H1 (cell line): ENCODE data around the gene AKAP12. TPM values are rescaled to one million over a fixed set of nuclear protein-coding genes. Genes with fewer than 3 reads are reported as not detected.

Source experiments
- CTCF ChIA-PET: fragments of 300-600 bp; sonication (Branson Sonifier 250); formaldehyde crosslinking; loops from one replicate; lab custom pipeline; 2021; ENCODE audit not compliant: partially characterized antibody; lab: Charles Lee
- POLR2A ChIA-PET: fragments of 300-600 bp; sonication (Branson Sonifier 250); formaldehyde crosslinking; loops from one replicate; lab custom pipeline; 2021; ENCODE audit warnings: inconsistent platforms; ENCODE audit not compliant: partially characterized antibody; lab: Charles Lee
- DNase-seq, 2 experiments: peaks; one replicate each; pipeline versions ENCODE4 v3.0.0 to v3.0.0-alpha.2; 2010 to 2022; ENCODE audit warnings: low spot score in 2 of 2, low read depth in 1 of 2, mixed read lengths in 1 of 2
- FAIRE-seq: peaks from 2 replicates; lab custom pipeline; 2011; peaks lifted over from hg19 to GRCh38; lab: Jason Lieb, UNC
- H2AFZ ChIP-seq: 2 replicates; pipeline ENCODE4 v1.8.1; 2012; ENCODE audit warnings: low read length, inconsistent platforms
- H2AK5ac ChIP-seq: 2 replicates; pipeline ENCODE4 v1.6.1; 2013; ENCODE audit warnings: low read depth, low read length
- H2BK120ac ChIP-seq: replicated peaks from 2 replicates; pipeline ENCODE3; 2013; ENCODE audit warnings: low read depth, low read length, inconsistent platforms
- H2BK12ac ChIP-seq: 2 replicates; pipeline ENCODE4 v1.6.1; 2013; ENCODE audit warnings: low read depth, low read length
- H2BK15ac ChIP-seq: 2 replicates; pipeline ENCODE4 v1.6.1; 2013; ENCODE audit warnings: low read length
- H2BK20ac ChIP-seq: 2 replicates; pipeline ENCODE4 v1.6.1; 2013; ENCODE audit warnings: low read length
- H2BK5ac ChIP-seq: 2 replicates; pipeline ENCODE4 v1.6.1; 2013; ENCODE audit warnings: low read depth, low read length
- H3K14ac ChIP-seq: 2 replicates; pipeline ENCODE4 v1.6.1; 2013; ENCODE audit warnings: inconsistent platforms; ENCODE audit not compliant: insufficient read length
- H3K18ac ChIP-seq: 2 replicates; pipeline ENCODE4 v1.6.1; 2013; ENCODE audit warnings: low read length; ENCODE audit errors: extremely low read depth
- H3K23ac ChIP-seq: 2 replicates; pipeline ENCODE4 v1.6.1; 2013; ENCODE audit warnings: inconsistent platforms; ENCODE audit not compliant: insufficient read length
- H3K23me2 ChIP-seq: 2 replicates; pipeline ENCODE4 v1.6.1; 2013; ENCODE audit warnings: low read depth, low read length
- H3K27ac ChIP-seq: 2 replicates; pipeline ENCODE4 v1.6.1; 2011; ENCODE audit warnings: low read depth, low read length, inconsistent platforms
- H3K27me3 ChIP-seq, 4 experiments: replicated peaks in 1 of 4; 1 replicate in 1 of 4; 2 replicates in 3 of 4; pipeline versions ENCODE4 v1.6.1 to v1.8.1; 2011 to 2013; ENCODE audit warnings: low read length in 3 of 4, mild to moderate bottlenecking in 3 of 4, inconsistent platforms in 2 of 4, mixed read lengths in 2 of 4, moderate library complexity in 1 of 4; ENCODE audit not compliant: control insufficient read depth in 3 of 4, insufficient read depth in 3 of 4; ENCODE audit errors: extremely low read depth in 1 of 4
- H3K36me3 ChIP-seq, 4 experiments: 2 replicates each; pipeline versions ENCODE4 v1.6.1 to v1.8.1; 2011 to 2013; ENCODE audit warnings: mild to moderate bottlenecking in 4 of 4, low read length in 3 of 4, moderate library complexity in 2 of 4, control low read depth in 1 of 4, inconsistent platforms in 1 of 4; ENCODE audit not compliant: insufficient read depth in 4 of 4, control insufficient read depth in 2 of 4
- H3K4ac ChIP-seq: replicated peaks from 2 replicates; pipeline ENCODE3; 2013; ENCODE audit warnings: low read length, low read depth, mixed read lengths, inconsistent platforms; ENCODE audit not compliant: insufficient read length
- H3K4me1 ChIP-seq, 4 experiments: replicated peaks in 1 of 4; 1 replicate in 1 of 4; 2 replicates in 3 of 4; pipeline versions ENCODE4 v1.6.1 to v1.8.1; 2011 to 2013; ENCODE audit warnings: low read length in 3 of 4, inconsistent platforms in 2 of 4, mixed read lengths in 1 of 4; ENCODE audit not compliant: insufficient read depth in 4 of 4, control insufficient read depth in 3 of 4
- H3K4me2 ChIP-seq, 2 experiments: 2 replicates each; pipeline versions ENCODE4 v1.6.1 to v1.8.1; 2011 to 2013; ENCODE audit warnings: low read depth in 2 of 2, low read length in 2 of 2, control low read depth in 1 of 2, inconsistent platforms in 1 of 2, mild to moderate bottlenecking in 1 of 2; ENCODE audit not compliant: insufficient read depth in 1 of 2
- H3K4me3 ChIP-seq, 4 experiments: fragments of 200-600, 300-600 bp in 1 of 4; sonication (generic), shearing (Covaris generic), sonication (Bioruptor Twin) in 1 of 4; 2 replicates each; pipeline versions ENCODE4 v1.5.1 to v1.8.1; 2011 to 2016; ENCODE audit warnings: low read length in 4 of 4, low read depth in 3 of 4, control low read depth in 2 of 4, inconsistent platforms in 2 of 4, mild to moderate bottlenecking in 2 of 4, mixed read lengths in 1 of 4, moderate library complexity in 1 of 4; ENCODE audit not compliant: insufficient read depth in 2 of 4; ENCODE audit errors: extremely low read depth in 1 of 4
- H3K56ac ChIP-seq: replicated peaks from 2 replicates; pipeline ENCODE3; 2013; ENCODE audit warnings: low read depth, mild to moderate bottlenecking, mixed read lengths, low read length, inconsistent platforms; ENCODE audit not compliant: insufficient read length
- H3K79me1 ChIP-seq: 2 replicates; pipeline ENCODE4 v1.6.1; 2013; ENCODE audit warnings: low read depth, low read length, control low read depth
- H3K79me2 ChIP-seq, 2 experiments: 2 replicates each; pipeline versions ENCODE4 v1.6.1 to v1.8.1; 2012 to 2013; ENCODE audit warnings: low read length in 2 of 2, mild to moderate bottlenecking in 2 of 2, inconsistent platforms in 1 of 2; ENCODE audit not compliant: insufficient read depth in 2 of 2, control insufficient read depth in 1 of 2
- H3K9ac ChIP-seq, 4 experiments: replicated peaks in 1 of 4; 1 replicate in 1 of 4; 2 replicates in 3 of 4; pipeline versions ENCODE4 v1.6.1 to v1.8.1; 2011 to 2013; ENCODE audit warnings: low read depth in 3 of 4, low read length in 3 of 4, control low read depth in 2 of 4, mild to moderate bottlenecking in 2 of 4, moderate library complexity in 2 of 4, inconsistent platforms in 1 of 4; ENCODE audit errors: extremely low read depth in 1 of 4
- H3K9me3 ChIP-seq, 2 experiments: 2 replicates each; pipeline versions ENCODE4 v1.6.1 to v1.8.1; 2012 to 2013; ENCODE audit warnings: mild to moderate bottlenecking in 2 of 2, moderate library complexity in 2 of 2, control low read depth in 1 of 2, inconsistent platforms in 1 of 2, low read depth in 1 of 2, low read length in 1 of 2, mixed read lengths in 1 of 2; ENCODE audit not compliant: insufficient read depth in 2 of 2
- H4K20me1 ChIP-seq, 2 experiments: replicated peaks in 1 of 2; 2 replicates each; pipeline versions ENCODE3 to v1.8.1; 2011 to 2013; ENCODE audit warnings: inconsistent platforms in 2 of 2, low read length in 2 of 2, mild to moderate bottlenecking in 1 of 2; ENCODE audit not compliant: insufficient read depth in 2 of 2, control insufficient read depth in 1 of 2
- H4K5ac ChIP-seq: 2 replicates; pipeline ENCODE4 v1.6.1; 2013; ENCODE audit warnings: low read length, low read depth, mixed read lengths, inconsistent platforms; ENCODE audit not compliant: insufficient read length
- H4K8ac ChIP-seq: 2 replicates; pipeline ENCODE4 v1.8.0; 2013; ENCODE audit warnings: mild to moderate bottlenecking, moderate library complexity, low read length, inconsistent platforms; ENCODE audit not compliant: insufficient read depth; ENCODE audit errors: extremely low read depth
- H4K91ac ChIP-seq: replicated peaks from 2 replicates; pipeline ENCODE3; 2013; ENCODE audit warnings: low read length, mixed read lengths, inconsistent platforms; ENCODE audit not compliant: insufficient read length
- CBX5 ChIP-seq: fragments of 300-800, 300-1000 bp; sonication (generic); IDR thresholded peaks from 2 replicates; pipeline ENCODE4 v1.7.1; 2016; ENCODE audit warnings: antibody characterized with exemption, low read length, low read depth
- EZH2 ChIP-seq: fragments of 200-600 bp; sonication (generic); IDR thresholded peaks from 2 replicates; pipeline ENCODE4 v1.7.1; 2012; ENCODE audit warnings: low read depth, mild to moderate bottlenecking, moderate library complexity, low read length, inconsistent platforms; ENCODE audit not compliant: severe bottlenecking
- KDM5A ChIP-seq: fragments of 200-600 bp; IDR thresholded peaks from 2 replicates; pipeline ENCODE4 v1.7.1; 2012; ENCODE audit warnings: mild to moderate bottlenecking, low read length, inconsistent platforms, mixed read lengths
- SIRT6 ChIP-seq: IDR thresholded peaks from one replicate; pipeline ENCODE4 v1.7.1; 2012; ENCODE audit warnings: low read length, inconsistent platforms
- WGBS, 2 experiments: shearing (Covaris generic) in 1 of 2; methylation state at CpG; one replicate each; pipeline versions ENCODE4 v1.1.6 to v1.1.7; 2013 to 2015; ENCODE audit warnings: low lambda C conversion rate in 2 of 2, mixed read lengths in 2 of 2, inconsistent platforms in 1 of 2, low coverage in 1 of 2, missing lambda C conversion rate in 1 of 2; ENCODE audit not compliant: insufficient replicate concordance in 2 of 2, insufficient coverage in 1 of 2, insufficient read length in 1 of 2; ENCODE audit errors: extremely low coverage in 1 of 2, missing lambda C conversion rate in 1 of 2; 5-methylcytosine and 5-hydroxymethylcytosine counted together
- polyA plus RNA-seq, 7 experiments: library from polyadenylated mRNA; depleted of rRNA in 3 of 7; stranded (reverse) in 5 of 7; unstranded in 2 of 7; fragments of >200 nt in 5 of 7; fragments of 200-250 nt in 2 of 7; gene quantifications; 1 replicate in 5 of 7; 2 replicates in 1 of 7; 4 replicates in 1 of 7; pipeline versions ENCODE4 v1.2.1 to v1.2.3, GENCODE V29; 2011 to 2013; ENCODE audit warnings: missing spikeins in 2 of 7, mixed read lengths in 2 of 7
- total RNA-seq: library from RNA; stranded (reverse); fragmentation: NEBNext Ultra II Directional; extraction: Animal tissue kit (Norgen Biotek cat#: 25700); gene quantifications from 2 replicates; pipeline ENCODE4 v1.2.1, GENCODE V29; 2021
- TF ChIP-seq, protein P1 (sequence below): IDR thresholded peaks from 2 replicates; pipeline ENCODE4 v1.6.1; 2012; ENCODE audit warnings: inconsistent platforms
- TF ChIP-seq, protein P2 (sequence below), 3 experiments: IDR thresholded peaks; 1 replicate in 2 of 3; 2 replicates in 1 of 3; pipeline versions ENCODE4 v1.5.1 to v1.6.1; 2011; ENCODE audit warnings: low read length in 3 of 3, mild to moderate bottlenecking in 3 of 3, inconsistent platforms in 2 of 3, low read depth in 1 of 3, moderate library complexity in 1 of 3; ENCODE audit not compliant: insufficient read depth in 1 of 3; ENCODE audit errors: control extremely low read depth in 1 of 3
- TF ChIP-seq, protein P3 (sequence below): IDR thresholded peaks from 2 replicates; pipeline ENCODE4 v1.6.1; 2012; ENCODE audit warnings: inconsistent platforms

AKAP12 gene
- total and polyA plus RNA-seq, 2 of the 8 experiments (the other 6 are each of a cell fraction or from before 2014, with no cell fraction given): 14.6 to 79.2 TPM

DNA sequence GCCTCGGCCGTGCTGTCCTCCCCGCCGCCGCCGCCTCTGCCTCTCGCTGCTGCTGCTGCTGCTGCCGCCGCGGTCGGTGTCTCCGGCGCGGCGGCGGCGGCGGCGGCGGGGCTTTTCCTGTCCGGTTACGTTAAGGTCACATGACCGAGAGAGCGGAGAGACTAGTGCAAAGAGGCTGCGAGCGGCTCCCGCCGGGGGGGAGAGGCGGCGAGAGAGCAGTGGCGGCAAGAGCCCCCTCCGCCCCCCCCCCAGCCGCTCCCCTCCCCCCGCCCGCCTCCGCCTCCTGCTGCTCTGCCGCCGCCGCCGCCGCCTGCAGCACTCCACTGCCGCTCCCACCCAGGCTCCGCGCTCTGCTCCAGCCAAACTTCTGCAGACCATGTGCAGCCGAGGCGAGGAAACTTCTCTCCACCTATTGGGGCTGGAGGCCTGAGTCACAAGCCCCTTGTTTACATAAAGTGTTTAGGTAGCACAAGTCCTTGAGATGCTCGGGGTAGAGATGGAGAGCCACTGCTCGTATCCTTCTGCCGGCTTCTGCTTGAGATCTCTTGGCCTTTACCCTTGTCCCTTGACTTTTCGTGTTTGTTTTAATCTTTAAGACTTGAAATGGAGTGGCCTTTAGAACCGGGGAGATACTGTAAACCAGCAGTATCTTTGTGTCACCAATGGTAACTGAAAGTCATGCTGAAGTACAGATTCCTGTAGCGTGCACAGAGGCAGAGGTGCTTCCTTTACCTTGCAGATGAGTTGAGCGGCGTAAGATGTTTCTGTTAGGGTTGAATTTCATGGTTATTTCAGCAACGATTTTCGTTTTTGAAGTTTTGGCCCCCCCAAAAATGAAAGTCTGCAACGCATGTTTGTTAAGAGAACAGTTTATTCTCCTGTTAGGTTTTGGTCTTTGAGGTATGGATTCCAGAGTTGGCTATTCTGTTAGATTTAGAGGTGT, 152.0 kb downstream of the AKAP12 start, which contains the start of gene ZBTB2:
Gene ZBTB2, minus strand, starts transcription at position 89 of the 943 bp plus-strand sequence. CDS start 17,922 bp downstream, outside the sequence.
- Histone ChIP-seq H3K23ac (no peak within 1 kb of the TSS), H3K4ac (peak within 1 kb of the TSS; percentile 93), H2BK20ac (0 out of 2 replicates have a peak within 1 kb of the TSS, but pooled peaks have one; percentile 67), H3K23me2 (peaks cover 8% of the 10 kb centered on the region), H3K36me3 (peaks cover 0 to 6% (median 0%) of the 10 kb centered on the region in 4 experiments; a peak in 3 of 8 replicates), H3K9ac (peak within 1 kb of the TSS; percentile 85 to 98 (median 93)), H3K14ac (no peak within 1 kb of the TSS), H3K27me3 (no peaks in the 10 kb centered on the region), H4K91ac (peak within 1 kb of the TSS; percentile 86), H2AFZ (no peak within 1 kb of the TSS), H3K79me2 (peaks cover 34 to 73% of the 10 kb centered on the region in 2 experiments), H3K27ac (peak within 1 kb of the TSS; percentile 97), H2BK12ac (peak within 1 kb of the TSS; percentile 19; the same call in 1 of the 2 replicates), H3K18ac (peak within 1 kb of the TSS; percentile 80), H3K9me3 (no peaks in the 10 kb centered on the region), H2BK5ac (peak within 1 kb of the TSS; percentile 91), H3K4me3 (peak within 1 kb of the TSS; percentile 80 to 91 (median 85)), H4K20me1 (peaks cover 6 to 11% of the 10 kb centered on the region in 2 experiments), H4K8ac (peak within 1 kb of the TSS; percentile 98), H2BK120ac (no peak within 1 kb of the TSS), H3K79me1 (no peaks in the 10 kb centered on the region), H3K56ac (peak within 1 kb of the TSS; percentile 71), H3K4me2 (peak within 1 kb of the TSS; percentile 88 to 90), H2AK5ac (0 out of 2 replicates have a peak within 1 kb of the TSS, but pooled peaks have one; percentile 25), H2BK15ac (no peak within 1 kb of the TSS), H4K5ac (peak within 1 kb of the TSS; percentile 73), H3K4me1 (peaks cover 0 to 9% (median 4%) of the 10 kb centered on the region in 4 experiments; a peak in 3 of 7 replicates)
- ChIA-PET CTCF (no interaction called here), POLR2A (interaction anchor here (0.6 to 3.9 kb wide), 6 partner anchors 9 to 875 kb away, joined by 3 to 31 read pairs (median 3); no protein-coding TSS in a partner anchor)
- WGBS, 2 experiments: 1% methylated on average over 25 of the region's 57 CpGs; no CpG with 5 or more reads in 1 of the 2 experiments
- DNase-seq (peak; percentile 41 to 71), FAIRE-seq (no peak)
- TF ChIP-seq EZH2 (no peak), KDM5A (no peak), CBX5 (no peak), SIRT6 (no peak)
- TF ChIP-seq, protein P1, sequence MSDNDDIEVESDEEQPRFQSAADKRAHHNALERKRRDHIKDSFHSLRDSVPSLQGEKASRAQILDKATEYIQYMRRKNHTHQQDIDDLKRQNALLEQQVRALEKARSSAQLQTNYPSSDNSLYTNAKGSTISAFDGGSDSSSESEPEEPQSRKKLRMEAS: peak; percentile 84
- TF ChIP-seq, protein P2, sequence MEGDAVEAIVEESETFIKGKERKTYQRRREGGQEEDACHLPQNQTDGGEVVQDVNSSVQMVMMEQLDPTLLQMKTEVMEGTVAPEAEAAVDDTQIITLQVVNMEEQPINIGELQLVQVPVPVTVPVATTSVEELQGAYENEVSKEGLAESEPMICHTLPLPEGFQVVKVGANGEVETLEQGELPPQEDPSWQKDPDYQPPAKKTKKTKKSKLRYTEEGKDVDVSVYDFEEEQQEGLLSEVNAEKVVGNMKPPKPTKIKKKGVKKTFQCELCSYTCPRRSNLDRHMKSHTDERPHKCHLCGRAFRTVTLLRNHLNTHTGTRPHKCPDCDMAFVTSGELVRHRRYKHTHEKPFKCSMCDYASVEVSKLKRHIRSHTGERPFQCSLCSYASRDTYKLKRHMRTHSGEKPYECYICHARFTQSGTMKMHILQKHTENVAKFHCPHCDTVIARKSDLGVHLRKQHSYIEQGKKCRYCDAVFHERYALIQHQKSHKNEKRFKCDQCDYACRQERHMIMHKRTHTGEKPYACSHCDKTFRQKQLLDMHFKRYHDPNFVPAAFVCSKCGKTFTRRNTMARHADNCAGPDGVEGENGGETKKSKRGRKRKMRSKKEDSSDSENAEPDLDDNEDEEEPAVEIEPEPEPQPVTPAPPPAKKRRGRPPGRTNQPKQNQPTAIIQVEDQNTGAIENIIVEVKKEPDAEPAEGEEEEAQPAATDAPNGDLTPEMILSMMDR (IDR thresholded peaks at IDR 0.05; ENCODE audit: control extremely low read depth in 1 of 3, insufficient read depth in 1 of 3, low read depth in 1 of 3, low read length in 3 of 3): no peak
- TF ChIP-seq, protein P3, sequence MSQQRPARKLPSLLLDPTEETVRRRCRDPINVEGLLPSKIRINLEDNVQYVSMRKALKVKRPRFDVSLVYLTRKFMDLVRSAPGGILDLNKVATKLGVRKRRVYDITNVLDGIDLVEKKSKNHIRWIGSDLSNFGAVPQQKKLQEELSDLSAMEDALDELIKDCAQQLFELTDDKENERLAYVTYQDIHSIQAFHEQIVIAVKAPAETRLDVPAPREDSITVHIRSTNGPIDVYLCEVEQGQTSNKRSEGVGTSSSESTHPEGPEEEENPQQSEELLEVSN: peak; percentile 37
